HUES6 (cell line): ENCODE measurements around the gene TMPRSS7.
"Not testable (repeated sequence)": the region's sequence is repeated elsewhere in the genome, so short reads cannot be mapped to it uniquely, and the experiment has no call there.

Experiments used
- H3K27ac ChIP-seq: 2 replicates; pipeline ENCODE4 v1.7.0; 2013; ENCODE audit warnings: low read depth, mild to moderate bottlenecking, low read length, inconsistent platforms
- H3K27me3 ChIP-seq: 2 replicates; pipeline ENCODE4 v1.6.1; 2013; ENCODE audit warnings: low read length; ENCODE audit not compliant: control insufficient read depth, insufficient read depth
- H3K36me3 ChIP-seq: 2 replicates; pipeline ENCODE4 v1.6.1; 2013; ENCODE audit warnings: low read length; ENCODE audit not compliant: control insufficient read depth, insufficient read depth
- H3K4me1 ChIP-seq: 2 replicates; pipeline ENCODE4 v1.6.1; 2013; ENCODE audit warnings: low read length; ENCODE audit not compliant: control insufficient read depth, insufficient read depth
- H3K4me3 ChIP-seq: 2 replicates; pipeline ENCODE4 v1.5.1; 2013; ENCODE audit warnings: low read depth, low read length
- H3K9ac ChIP-seq: one replicate; pipeline ENCODE4 v1.6.1; 2013; ENCODE audit warnings: mild to moderate bottlenecking, low read length
- H3K9me3 ChIP-seq: 2 replicates; pipeline ENCODE4 v1.6.1; 2013; ENCODE audit warnings: low read depth, low read length; ENCODE audit not compliant: control insufficient read depth, insufficient read depth

The TMPRSS7 gene

GRCh38 chr3:112072387-112073060 is 38.0 kb downstream of the TMPRSS7 start:
- not testable (repeated sequence) for H3K27ac ChIP-seq, H3K27me3 ChIP-seq, H3K4me3 ChIP-seq, H3K9ac ChIP-seq, H3K36me3 ChIP-seq, H3K9me3 ChIP-seq
- H3K4me1 ChIP-seq, result peaks cover 11% of the 10 kb centered on the region

- Histone ChIP-seq H3K27me3 (no peaks in the 10 kb centered on the region), H3K36me3 (no peaks in the 10 kb centered on the region), H3K4me3 (no peak overlapping the region), H3K27ac (no peak overlapping the region), H3K9ac (no peak overlapping the region), H3K9me3 (no peaks in the 10 kb centered on the region), H3K4me1 (peaks cover 11% of the 10 kb centered on the region)
Measured at GRCh38 chr3:112074006-112074405, 39.5 kb downstream of the TMPRSS7 start.

- Histone ChIP-seq H3K4me3 (peak overlapping the region; percentile 2; the same call in 1 of the 2 replicates), H3K36me3 (no peaks in the 10 kb centered on the region), H3K27ac (no peak overlapping the region), H3K27me3 (no peaks in the 10 kb centered on the region), H3K9me3 (no peaks in the 10 kb centered on the region), H3K9ac (no peak overlapping the region), H3K4me1 (peaks cover 11% of the 10 kb centered on the region)
Measured at GRCh38 chr3:112074616-112075497, 40.3 kb downstream of the TMPRSS7 start.

DNA sequence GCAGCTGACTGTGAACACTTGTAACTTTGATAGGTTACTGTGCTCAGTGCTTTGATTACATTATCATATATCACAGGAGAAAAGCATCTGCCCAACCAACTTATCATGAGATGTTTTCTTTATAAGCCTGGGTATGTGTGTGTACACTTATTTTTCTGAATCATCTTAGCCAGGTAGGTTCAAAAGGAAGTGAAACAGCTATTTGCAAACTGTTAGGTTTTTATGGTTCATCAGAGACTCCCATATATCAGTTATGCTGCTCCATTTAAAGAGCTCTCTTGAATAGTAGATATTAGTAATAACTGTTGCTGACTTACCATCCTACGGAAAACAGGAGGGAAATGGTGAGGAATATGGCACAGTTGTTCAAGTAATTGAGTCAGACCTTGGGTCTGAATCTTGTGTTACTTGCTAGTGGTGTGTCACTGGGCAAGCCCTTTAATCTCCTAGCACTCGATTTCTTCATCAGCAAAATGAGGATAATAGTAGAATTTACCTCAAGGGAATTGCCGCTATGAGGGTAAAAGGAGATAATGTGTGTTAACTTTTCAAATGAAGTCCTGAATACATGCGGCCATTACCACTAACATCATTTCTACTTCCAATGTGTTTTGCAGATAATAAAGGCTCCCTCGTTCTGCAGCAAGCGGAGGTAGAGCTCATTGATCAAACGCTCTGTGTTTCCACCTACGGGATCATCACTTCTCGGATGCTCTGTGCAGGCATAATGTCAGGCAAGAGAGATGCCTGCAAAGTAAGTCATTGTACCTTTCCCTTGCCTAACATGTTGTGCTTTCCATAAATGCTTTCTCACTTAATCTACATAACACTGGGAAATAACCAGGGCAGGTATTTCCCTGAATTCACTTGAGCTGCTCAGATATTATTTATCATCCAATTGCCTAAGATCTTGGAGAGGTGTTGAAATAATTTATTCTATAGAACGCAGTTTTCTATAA is 43.9 kb downstream of the TMPRSS7 start:
- no peak overlapping the region for H3K27ac ChIP-seq
- H3K4me1 ChIP-seq, result peaks cover 11% of the 10 kb centered on the region
- H3K9me3 ChIP-seq, result no peaks in the 10 kb centered on the region
- H3K27me3 ChIP-seq, result no peaks in the 10 kb centered on the region
- no peak overlapping the region for H3K4me3 ChIP-seq
- H3K36me3 ChIP-seq, result no peaks in the 10 kb centered on the region
- H3K9ac ChIP-seq, result no peak overlapping the region

- H3K4me3 ChIP-seq, result no peak overlapping the region
- H3K27ac ChIP-seq, result no peak overlapping the region
- H3K27me3 ChIP-seq, result peaks cover 15% of the 10 kb centered on the region
- no peak overlapping the region for H3K9ac ChIP-seq
- H3K36me3 ChIP-seq, result no peaks in the 10 kb centered on the region
- peaks cover 24% of the 10 kb centered on the region for H3K4me1 ChIP-seq
- no peaks in the 10 kb centered on the region for H3K9me3 ChIP-seq
Measured at GRCh38 chr3:112083239-112083638, 48.7 kb downstream of the TMPRSS7 start.

DNA sequence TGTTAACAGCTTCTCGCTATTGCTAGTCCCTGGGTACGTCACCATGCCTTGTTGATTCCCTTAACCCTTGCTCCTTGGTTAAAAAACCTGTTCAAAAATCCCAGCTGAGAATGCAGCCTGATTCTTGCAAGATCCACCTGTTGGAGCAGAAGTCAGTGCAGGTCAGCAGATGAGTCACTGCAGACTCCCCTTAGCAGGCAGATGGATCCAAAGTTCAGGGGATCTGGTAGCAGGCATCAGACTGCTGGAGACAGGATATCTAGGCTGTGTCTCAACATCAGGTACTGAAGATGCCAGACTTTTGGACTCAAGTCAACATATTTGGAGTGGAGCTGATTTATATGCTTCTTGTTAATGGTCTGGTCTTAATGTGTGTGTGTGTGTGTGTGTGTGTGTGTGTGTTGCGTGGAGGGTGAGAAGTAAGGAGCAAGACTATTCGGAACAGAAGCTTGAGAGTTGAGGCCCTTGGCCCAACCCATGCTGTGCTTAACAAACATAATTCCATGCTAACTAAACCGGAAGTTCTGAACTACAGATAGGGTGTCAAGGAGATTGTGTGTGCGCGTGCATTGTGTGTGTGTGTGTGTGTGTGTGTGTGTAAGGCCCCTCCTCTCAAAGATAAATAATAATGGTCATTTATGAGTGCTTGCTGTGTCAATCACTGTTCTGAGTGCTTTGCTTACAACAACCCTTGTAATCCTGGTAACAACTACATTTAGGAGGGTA is 50.6 kb downstream of the TMPRSS7 start:
- Histone ChIP-seq H3K4me3 (peak overlapping the region; percentile 86; the same call in 1 of the 2 replicates), H3K9me3 (no peaks in the 10 kb centered on the region), H3K4me1 (peaks cover 28% of the 10 kb centered on the region), H3K9ac (no peak overlapping the region), H3K27me3 (peaks cover 15% of the 10 kb centered on the region), H3K27ac (no peak overlapping the region), H3K36me3 (no peaks in the 10 kb centered on the region)

DNA sequence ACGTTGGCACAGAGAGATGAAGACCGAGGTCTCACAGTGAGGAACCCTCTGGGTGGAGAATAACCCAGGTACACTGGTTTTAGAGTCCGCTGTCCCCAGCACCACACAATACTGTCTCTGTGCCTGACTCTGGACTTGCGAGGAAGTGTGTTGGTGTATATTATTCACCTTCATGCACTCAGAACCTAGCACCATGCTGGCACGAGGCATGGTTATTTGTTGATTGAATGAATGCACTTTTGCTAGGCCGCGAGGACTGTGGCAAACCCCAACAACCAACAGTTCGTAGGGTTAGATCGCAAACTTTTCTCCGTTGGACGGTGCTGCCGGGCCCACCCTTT is 51.2 kb downstream of the TMPRSS7 start:
- Histone ChIP-seq H3K27me3 (peaks cover 15% of the 10 kb centered on the region), H3K9me3 (no peaks in the 10 kb centered on the region), H3K36me3 (no peaks in the 10 kb centered on the region), H3K27ac (no peak overlapping the region), H3K4me3 (peak overlapping the region; percentile 86), H3K4me1 (peaks cover 31% of the 10 kb centered on the region), H3K9ac (peak overlapping the region; percentile 85)

GRCh38 chr3:112086076-112086854 is 51.7 kb downstream of the TMPRSS7 start, which contains the start of gene C3orf52:
Gene C3orf52 (plus strand): TSS chr3:112086389. CDS start chr3:112086408, 19 bp downstream.
- no peaks in the 10 kb centered on the region for H3K36me3 ChIP-seq
- H3K4me3 ChIP-seq, result peak within 1 kb of the TSS; percentile 86
- peak within 1 kb of the TSS; percentile 85 for H3K9ac ChIP-seq
- no peaks in the 10 kb centered on the region for H3K9me3 ChIP-seq
- peaks cover 31% of the 10 kb centered on the region for H3K4me1 ChIP-seq
- H3K27me3 ChIP-seq, result peaks cover 15% of the 10 kb centered on the region
- peak within 1 kb of the TSS; percentile 36; the same call in 1 of the 2 replicates for H3K27ac ChIP-seq

- Histone ChIP-seq H3K9ac (peak overlapping the region; percentile 85), H3K36me3 (no peaks in the 10 kb centered on the region), H3K27me3 (peaks cover 15% of the 10 kb centered on the region), H3K4me1 (peaks cover 32% of the 10 kb centered on the region), H3K4me3 (peak overlapping the region; percentile 86), H3K27ac (peak overlapping the region; percentile 6; the same call in 1 of the 2 replicates), H3K9me3 (no peaks in the 10 kb centered on the region)
Measured at GRCh38 chr3:112086875-112087524, 52.5 kb downstream of the TMPRSS7 start.
